Liver (tissue), 9 donors: Measurements from ENCODE around the gene AMBRA1. TPM values are rescaled to one million over a fixed set of nuclear protein-coding genes. Genes with fewer than 3 reads are reported as not detected.
A peak's percentile ranks its signal among the peaks of the same experiment; 100 is the strongest.

Source experiments
- DNase-seq: peaks from one replicate; pipeline ENCODE4 v3.0.0-alpha.2; 2017; ENCODE audit warnings: low spot score
- H3K27ac ChIP-seq, 2 donors: one replicate each; pipeline ENCODE4 v1.7.0; 2013; ENCODE audit warnings: inconsistent platforms in 2 of 2, low read length in 2 of 2, control low read depth in 1 of 2, low read depth in 1 of 2, mild to moderate bottlenecking in 1 of 2
- H3K27me3 ChIP-seq, 4 donors: one replicate each; pipeline versions ENCODE4 v1.6.1 to v1.7.0; 2013; ENCODE audit warnings: low read length in 3 of 4, inconsistent platforms in 1 of 4, mild to moderate bottlenecking in 1 of 4, moderate library complexity in 1 of 4; ENCODE audit not compliant: control insufficient read depth in 4 of 4, insufficient read depth in 4 of 4
- H3K36me3 ChIP-seq, 4 donors: one replicate each; pipeline versions ENCODE4 v1.6.1 to v1.7.0; 2013; ENCODE audit warnings: low read length in 3 of 4, mild to moderate bottlenecking in 3 of 4, low read depth in 1 of 4, moderate library complexity in 1 of 4; ENCODE audit not compliant: control insufficient read depth in 4 of 4, insufficient read depth in 3 of 4
- H3K4me1 ChIP-seq, 4 donors: one replicate each; pipeline versions ENCODE4 v1.6.1 to v1.7.0; 2013; ENCODE audit warnings: low read length in 3 of 4, mild to moderate bottlenecking in 3 of 4, moderate library complexity in 1 of 4; ENCODE audit not compliant: control insufficient read depth in 4 of 4, insufficient read depth in 4 of 4
- H3K4me3 ChIP-seq, 3 donors: one replicate each; pipeline versions ENCODE4 v1.6.1 to v1.7.0; 2013; ENCODE audit warnings: low read length in 3 of 3, control low read depth in 1 of 3, low read depth in 1 of 3, mild to moderate bottlenecking in 1 of 3
- H3K9ac ChIP-seq, 2 donors: one replicate each; pipeline ENCODE4 v1.7.0; 2013; ENCODE audit warnings: low read length in 2 of 2, mild to moderate bottlenecking in 2 of 2, moderate library complexity in 2 of 2, control low read depth in 1 of 2, low read depth in 1 of 2
- H3K9me3 ChIP-seq, 4 donors: one replicate each; pipeline versions ENCODE4 v1.6.1 to v1.7.0; 2013; ENCODE audit warnings: low read length in 3 of 4; ENCODE audit not compliant: control insufficient read depth in 4 of 4
- ATF3 ChIP-seq: IDR thresholded peaks from 2 replicates; pipeline ENCODE4 v1.6.1; 2016; ENCODE audit warnings: antibody characterized with exemption
- CTCF ChIP-seq: fragments of 150-350 bp; IDR thresholded peaks from 2 replicates; pipeline ENCODE4 v1.5.1; 2017; ENCODE audit warnings: improper control_type of control experiment, low read depth, low read length; ENCODE audit not compliant: missing input control
- EGR1 ChIP-seq, 2 donors: IDR thresholded peaks; 2 replicates each; pipeline ENCODE4 v1.6.1; 2016 to 2018; ENCODE audit warnings: antibody characterized with exemption in 2 of 2, low read depth in 2 of 2
- FOXA1 ChIP-seq: IDR thresholded peaks from 2 replicates; pipeline ENCODE4 v1.6.1; 2016; ENCODE audit warnings: antibody characterized with exemption
- FOXA2 ChIP-seq: IDR thresholded peaks from 2 replicates; pipeline ENCODE4 v1.6.1; 2016; ENCODE audit warnings: antibody characterized with exemption
- GABPA ChIP-seq, 2 donors: IDR thresholded peaks in 1 of 2; conservative IDR thresholded peaks in 1 of 2; 2 replicates each; pipeline ENCODE4 v1.6.1; 2016; ENCODE audit warnings: antibody characterized with exemption in 2 of 2, mild to moderate bottlenecking in 1 of 2, moderate library complexity in 1 of 2
- HNF4A ChIP-seq, 2 donors: conservative IDR thresholded peaks; 2 replicates each; pipeline ENCODE4 v1.6.1; 2016; ENCODE audit warnings: antibody characterized with exemption in 2 of 2, mild to moderate bottlenecking in 2 of 2
- NR2F2 ChIP-seq: IDR thresholded peaks from 2 replicates; pipeline ENCODE4 v1.6.1; 2016; ENCODE audit warnings: antibody characterized with exemption
- RAD21 ChIP-seq, 2 donors: IDR thresholded peaks; 2 replicates each; pipeline ENCODE4 v1.6.1; 2016; ENCODE audit warnings: antibody characterized with exemption in 2 of 2, mild to moderate bottlenecking in 2 of 2
- REST ChIP-seq: IDR thresholded peaks from 2 replicates; pipeline ENCODE4 v1.6.1; 2016; ENCODE audit warnings: antibody characterized with exemption, mild to moderate bottlenecking
- RXRA ChIP-seq, 2 donors: IDR thresholded peaks; 2 replicates each; pipeline ENCODE4 v1.6.1; 2017 to 2018; ENCODE audit warnings: antibody characterized with exemption in 2 of 2, mild to moderate bottlenecking in 1 of 2
- SP1 ChIP-seq: IDR thresholded peaks from 2 replicates; pipeline ENCODE4 v1.6.1; 2018; ENCODE audit warnings: antibody characterized with exemption, mild to moderate bottlenecking
- TAF1 ChIP-seq: conservative IDR thresholded peaks from 2 replicates; pipeline ENCODE4 v1.6.1; 2016; ENCODE audit warnings: antibody characterized with exemption, mild to moderate bottlenecking
- YY1 ChIP-seq: IDR thresholded peaks from 2 replicates; pipeline ENCODE4 v1.6.1; 2016; ENCODE audit warnings: antibody characterized with exemption, mild to moderate bottlenecking
- ZBTB33 ChIP-seq: IDR thresholded peaks from 2 replicates; pipeline ENCODE4 v1.6.1; 2016; ENCODE audit warnings: antibody characterized with exemption
- WGBS: extraction: QIAGEN DNeasy Blood & Tissue Kit; methylation state at CpG from one replicate; pipeline ENCODE4 v1.1.7; 2013; 5-methylcytosine and 5-hydroxymethylcytosine counted together
- polyA plus RNA-seq, 2 donors: library from polyadenylated mRNA; stranded (reverse) in 1 of 2; unstranded in 1 of 2; fragments of 200-250 nt in 1 of 2; fragments of >200 nt in 1 of 2; fragmentation: Nextera tagmentation in 1 of 2; extraction: Ambion mirVana in 1 of 2; gene quantifications; one replicate each; pipeline versions ENCODE4 v1.2.1 to v1.2.3, GENCODE V29; 2013 to 2015
- total RNA-seq, 2 donors: library from RNA; depleted of rRNA; stranded (reverse); fragments of >200 nt; gene quantifications; one replicate each; pipeline ENCODE4 v1.2.3, GENCODE V29; 2014
- donor health status: healthy.
- donor health status: healthy.
- donor health status: healthy.
- donor health status: healthy.
- donor health status: healthy.

The AMBRA1 gene
- total and polyA plus RNA-seq, 4 donors, result 3.7 to 25.7 (median 15.1) TPM

- peak; percentile 65 for DNase-seq
- Histone ChIP-seq H3K4me1 (no peaks in the 10 kb centered on the region), H3K9me3 (no peaks in the 10 kb centered on the region), H3K36me3 (peaks cover 9 to 24% (median 12%) of the 10 kb centered on the region in 4 donors), H3K27me3 (no peaks in the 10 kb centered on the region), H3K27ac (no peak overlapping the region), H3K9ac (no peak overlapping the region), H3K4me3 (no peak overlapping the region)
- peak; percentile 96 to 98 for TF ChIP-seq RAD21 (IDR thresholded peaks at IDR 0.05)
- TF ChIP-seq YY1, result no peak
- TF ChIP-seq RXRA (IDR thresholded peaks at IDR 0.05), result no peak
- no peak for TF ChIP-seq ZBTB33
- no peak for TF ChIP-seq FOXA2
- TF ChIP-seq ATF3, result no peak
- no peak for TF ChIP-seq HNF4A (conservative IDR thresholded peaks at IDR 0.05)
- TF ChIP-seq GABPA (IDR thresholded peaks at IDR 0.05 in 1 of 2, conservative IDR thresholded peaks at IDR 0.05 in 1 of 2), result no peak
- peak; percentile 73 for TF ChIP-seq REST
- no peak for TF ChIP-seq EGR1 (IDR thresholded peaks at IDR 0.05; ENCODE audit: low read depth in 2 of 2)
- TF ChIP-seq FOXA1, result no peak
- no peak for TF ChIP-seq TAF1
- TF ChIP-seq NR2F2, result no peak
- peak; percentile 89 for TF ChIP-seq CTCF
- TF ChIP-seq SP1, result no peak
- 60% methylated on average over 5 of the region's 5 CpGs for whole genome bisulfite sequencing
Measured at GRCh38 chr11:46537537-46538295, 56.1 kb downstream of the AMBRA1 start.

GRCh38 chr11:46537121-46537520 lies 56.7 kb downstream of the AMBRA1 start:
- no peaks in the 10 kb centered on the region for H3K9me3 ChIP-seq
- peaks cover 4 to 18% (median 8%) of the 10 kb centered on the region in 4 donors for H3K36me3 ChIP-seq
- no peak overlapping the region for H3K27ac ChIP-seq
- H3K4me1 ChIP-seq, result no peaks in the 10 kb centered on the region
- H3K4me3 ChIP-seq, result no peak overlapping the region
- DNase-seq, result no peak
- H3K27me3 ChIP-seq, result no peaks in the 10 kb centered on the region
- H3K9ac ChIP-seq, result no peak overlapping the region
- no peak for TF ChIP-seq RXRA (IDR thresholded peaks at IDR 0.05)
- peak; percentile 8 for TF ChIP-seq CTCF
- 80% methylated on average over 2 of the region's 2 CpGs for WGBS
